ENCODE measurements around the gene PAPOLA.

DNA sequence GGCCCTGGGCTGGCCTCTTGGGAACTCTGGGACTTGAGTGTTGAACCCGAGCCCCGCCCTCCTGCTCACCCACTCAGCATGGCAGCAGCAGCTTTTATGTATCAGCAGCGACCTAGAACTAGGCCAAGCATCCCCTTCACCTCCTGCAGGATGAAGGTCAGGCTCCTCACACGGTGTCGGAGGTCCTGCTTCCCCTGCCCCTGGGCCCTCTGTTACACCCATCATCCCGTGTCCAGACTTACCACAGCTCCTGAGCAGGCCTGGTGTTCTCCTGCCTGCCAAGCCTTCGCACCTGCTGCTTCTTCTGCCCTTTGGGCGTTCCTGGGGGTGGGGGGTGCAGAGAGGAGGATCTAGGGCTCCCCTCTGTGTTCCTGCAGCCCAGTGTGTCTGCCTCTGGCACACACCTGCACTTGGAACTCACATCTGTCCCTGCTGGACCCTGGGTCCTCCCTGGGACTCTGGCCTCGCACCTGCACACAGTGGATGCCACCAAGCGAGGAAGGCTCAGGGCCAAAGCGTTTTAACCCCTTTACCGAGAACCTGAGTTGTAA lies 80.3 kb downstream of the PAPOLA start:
- TF ChIP-seq, protein P1, sequence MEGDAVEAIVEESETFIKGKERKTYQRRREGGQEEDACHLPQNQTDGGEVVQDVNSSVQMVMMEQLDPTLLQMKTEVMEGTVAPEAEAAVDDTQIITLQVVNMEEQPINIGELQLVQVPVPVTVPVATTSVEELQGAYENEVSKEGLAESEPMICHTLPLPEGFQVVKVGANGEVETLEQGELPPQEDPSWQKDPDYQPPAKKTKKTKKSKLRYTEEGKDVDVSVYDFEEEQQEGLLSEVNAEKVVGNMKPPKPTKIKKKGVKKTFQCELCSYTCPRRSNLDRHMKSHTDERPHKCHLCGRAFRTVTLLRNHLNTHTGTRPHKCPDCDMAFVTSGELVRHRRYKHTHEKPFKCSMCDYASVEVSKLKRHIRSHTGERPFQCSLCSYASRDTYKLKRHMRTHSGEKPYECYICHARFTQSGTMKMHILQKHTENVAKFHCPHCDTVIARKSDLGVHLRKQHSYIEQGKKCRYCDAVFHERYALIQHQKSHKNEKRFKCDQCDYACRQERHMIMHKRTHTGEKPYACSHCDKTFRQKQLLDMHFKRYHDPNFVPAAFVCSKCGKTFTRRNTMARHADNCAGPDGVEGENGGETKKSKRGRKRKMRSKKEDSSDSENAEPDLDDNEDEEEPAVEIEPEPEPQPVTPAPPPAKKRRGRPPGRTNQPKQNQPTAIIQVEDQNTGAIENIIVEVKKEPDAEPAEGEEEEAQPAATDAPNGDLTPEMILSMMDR (IDR thresholded peaks at IDR 0.05) = no peak
- TF ChIP-seq POLR2AphosphoS5 (IDR thresholded peaks at IDR 0.05) (no peak), POLR2A (IDR thresholded peaks at IDR 0.05) (no peak), EP300 (IDR thresholded peaks at IDR 0.05) (no peak)

All from stomach (tissue), 4 donors.